ENCODE data around the gene DENND11.

DNA sequence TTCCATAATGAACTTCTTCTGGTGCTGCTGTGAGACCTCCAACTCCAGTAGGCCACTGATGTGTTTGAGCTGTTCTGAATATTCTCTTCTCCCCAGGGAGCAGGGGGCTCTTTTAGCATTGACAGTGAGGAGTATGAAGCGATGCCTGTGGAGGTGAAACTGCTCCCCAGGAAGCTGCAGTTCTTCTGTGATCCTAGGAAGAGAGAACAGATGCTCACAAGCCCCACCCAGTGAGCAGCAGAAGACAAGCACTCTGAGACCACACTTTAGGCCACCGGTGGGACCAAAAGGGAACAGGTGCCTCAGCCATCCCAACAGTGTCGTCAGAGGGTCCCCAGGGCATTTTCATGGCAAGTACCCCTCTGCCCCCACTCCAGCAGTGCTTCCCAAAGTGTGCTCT is 49.3 kb downstream of the DENND11 start:
- TF ChIP-seq, protein P1, sequence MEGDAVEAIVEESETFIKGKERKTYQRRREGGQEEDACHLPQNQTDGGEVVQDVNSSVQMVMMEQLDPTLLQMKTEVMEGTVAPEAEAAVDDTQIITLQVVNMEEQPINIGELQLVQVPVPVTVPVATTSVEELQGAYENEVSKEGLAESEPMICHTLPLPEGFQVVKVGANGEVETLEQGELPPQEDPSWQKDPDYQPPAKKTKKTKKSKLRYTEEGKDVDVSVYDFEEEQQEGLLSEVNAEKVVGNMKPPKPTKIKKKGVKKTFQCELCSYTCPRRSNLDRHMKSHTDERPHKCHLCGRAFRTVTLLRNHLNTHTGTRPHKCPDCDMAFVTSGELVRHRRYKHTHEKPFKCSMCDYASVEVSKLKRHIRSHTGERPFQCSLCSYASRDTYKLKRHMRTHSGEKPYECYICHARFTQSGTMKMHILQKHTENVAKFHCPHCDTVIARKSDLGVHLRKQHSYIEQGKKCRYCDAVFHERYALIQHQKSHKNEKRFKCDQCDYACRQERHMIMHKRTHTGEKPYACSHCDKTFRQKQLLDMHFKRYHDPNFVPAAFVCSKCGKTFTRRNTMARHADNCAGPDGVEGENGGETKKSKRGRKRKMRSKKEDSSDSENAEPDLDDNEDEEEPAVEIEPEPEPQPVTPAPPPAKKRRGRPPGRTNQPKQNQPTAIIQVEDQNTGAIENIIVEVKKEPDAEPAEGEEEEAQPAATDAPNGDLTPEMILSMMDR (IDR thresholded peaks at IDR 0.05) = no peak
- TF ChIP-seq EP300 (IDR thresholded peaks at IDR 0.05) (no peak), POLR2A (IDR thresholded peaks at IDR 0.05) (no peak), POLR2AphosphoS5 (IDR thresholded peaks at IDR 0.05) (no peak)
